NCI-H2196 treated with DMSO at 0.1 percent for 48 hours (cell line): ENCODE measurements around the gene SOX12.
"Not testable (repeated sequence)": the region's sequence is repeated elsewhere in the genome, so short reads cannot be mapped to it uniquely, and the experiment has no call there.

ENCODE experiments used
- DNase-seq: peaks from one replicate; lab custom pipeline; 2025; ENCODE audit not compliant: unreplicated experiment; lab: John Stamatoyannopoulos, UW

SOX12 gene

DNA sequence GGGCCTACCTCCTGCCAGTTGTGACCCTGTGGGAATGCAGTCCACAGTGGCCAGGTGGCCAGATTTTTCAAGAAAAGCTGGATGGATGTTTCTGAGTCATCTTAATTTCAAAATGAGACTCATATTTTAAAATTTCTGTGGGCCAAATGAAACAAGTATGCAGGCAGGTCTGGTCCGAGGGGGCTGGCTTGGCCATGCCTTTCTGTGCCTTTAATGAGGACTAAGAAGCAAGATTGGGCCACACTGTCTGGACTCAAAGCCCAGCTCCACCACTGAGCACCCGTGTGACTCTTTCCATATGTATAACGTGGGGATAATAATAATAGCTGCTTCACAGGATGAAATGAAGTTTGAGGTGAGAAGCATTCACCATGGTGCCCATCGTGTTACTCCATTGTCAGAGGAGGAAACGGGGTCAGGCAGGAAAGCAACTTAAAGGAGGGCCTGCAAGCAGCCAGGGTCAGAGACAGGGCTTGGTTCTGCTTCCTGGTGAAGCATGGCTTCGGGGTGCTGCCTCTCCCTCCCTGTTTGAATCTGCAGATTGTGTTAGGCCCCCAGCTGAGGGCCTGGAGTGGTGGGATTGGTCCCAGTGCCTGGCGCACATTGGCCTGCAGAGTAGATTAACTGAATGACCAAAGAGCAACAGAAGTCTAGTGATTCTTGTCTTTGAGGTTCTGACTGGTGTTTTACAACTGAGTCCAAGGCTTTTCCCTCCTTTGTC is 3.8 kb downstream of the SOX12 start:
- no peak for DNase-seq

GRCh38 chr20:329851-330232 is 4.5 kb downstream of the SOX12 start:
- no peak for DNase-seq

DNA sequence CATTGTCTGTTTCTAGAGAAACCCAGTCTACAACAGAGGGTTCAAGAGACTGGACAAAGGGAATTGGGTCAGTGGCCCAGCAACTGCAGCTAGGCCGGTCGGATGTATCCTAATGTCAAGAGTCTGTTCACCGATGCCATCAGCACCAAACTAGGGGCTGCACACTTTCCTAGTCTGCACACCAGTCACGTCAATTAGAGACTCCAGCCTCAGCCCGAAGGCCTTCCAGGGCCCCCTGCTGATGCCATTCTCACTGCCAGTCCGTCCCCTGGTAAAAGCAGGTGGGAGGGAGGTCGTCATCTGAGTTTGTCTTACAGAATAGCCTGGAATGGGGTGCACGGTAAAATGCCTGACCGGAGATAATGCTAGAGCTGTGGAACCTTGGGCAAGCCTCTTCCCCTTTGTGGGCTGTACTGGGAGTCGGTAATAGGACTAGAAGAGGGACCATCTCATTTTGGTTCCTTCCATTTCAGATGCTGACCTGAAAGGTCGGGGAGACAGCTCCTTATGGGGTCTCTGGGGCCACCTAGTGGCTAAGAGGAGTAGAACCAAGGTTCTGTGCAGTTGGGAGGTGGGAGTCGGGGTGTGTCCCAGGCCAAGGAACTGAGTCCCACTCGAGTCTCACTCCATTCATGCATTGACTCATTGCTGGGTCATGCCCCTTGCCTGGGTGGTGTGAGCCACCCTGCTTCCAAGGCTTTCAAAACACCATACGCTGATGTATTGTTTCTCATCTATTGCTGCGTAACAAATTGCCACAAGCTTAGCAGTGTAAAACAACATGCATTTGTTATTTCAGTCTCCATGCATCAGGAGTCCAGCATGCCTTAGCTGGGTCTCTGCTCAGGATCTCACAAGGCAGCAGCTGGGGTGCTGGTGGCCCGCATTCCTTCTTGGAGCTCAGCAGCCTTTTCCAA is 5.1 kb downstream of the SOX12 start:
- DNase-seq: peak; percentile 48

DNA sequence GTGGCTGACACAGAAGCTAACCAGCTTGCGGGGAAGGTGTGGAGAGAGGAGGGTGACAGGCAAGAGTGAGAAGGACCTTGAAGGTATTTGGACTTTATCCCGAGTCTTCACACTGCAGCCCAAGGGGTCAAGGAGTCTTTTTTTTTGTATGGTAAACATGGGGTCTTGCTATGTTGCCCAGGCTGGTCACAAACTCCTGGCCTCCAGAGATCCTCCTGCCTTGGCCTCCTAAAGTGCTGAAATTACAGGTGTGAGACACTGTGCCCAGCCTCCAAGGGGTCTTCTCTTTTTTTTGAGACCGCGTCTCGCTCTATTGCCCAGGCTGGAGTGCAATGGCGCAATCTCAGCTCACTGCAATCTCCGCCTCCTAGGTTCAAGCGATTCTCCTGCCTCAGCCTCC is 9.2 kb downstream of the SOX12 start:
- no peak for DNase-seq

GRCh38 chr20:336040-336439 is 10.7 kb downstream of the SOX12 start:
- not testable (repeated sequence) for DNase-seq

DNA sequence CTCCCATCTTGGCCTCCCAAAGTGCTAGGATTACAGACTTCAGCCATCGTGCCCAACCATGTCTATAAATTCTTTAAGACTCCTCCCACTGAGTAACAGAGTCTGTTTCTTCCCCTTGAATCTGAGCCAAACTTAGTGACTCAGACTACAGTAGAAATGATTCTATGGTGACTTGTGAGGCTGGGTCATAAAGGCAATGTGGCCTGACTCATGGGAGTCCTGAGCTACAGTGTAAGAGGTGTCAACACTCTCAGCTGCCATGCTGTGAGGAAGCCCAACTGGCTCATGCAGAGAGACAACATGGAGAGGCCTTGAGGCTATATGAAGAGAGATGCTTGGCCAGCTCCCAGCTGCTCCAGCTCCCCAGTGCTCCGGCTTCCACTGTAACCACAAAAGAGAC is 16.3 kb downstream of the SOX12 start:
- DNase-seq: no peak

DNA sequence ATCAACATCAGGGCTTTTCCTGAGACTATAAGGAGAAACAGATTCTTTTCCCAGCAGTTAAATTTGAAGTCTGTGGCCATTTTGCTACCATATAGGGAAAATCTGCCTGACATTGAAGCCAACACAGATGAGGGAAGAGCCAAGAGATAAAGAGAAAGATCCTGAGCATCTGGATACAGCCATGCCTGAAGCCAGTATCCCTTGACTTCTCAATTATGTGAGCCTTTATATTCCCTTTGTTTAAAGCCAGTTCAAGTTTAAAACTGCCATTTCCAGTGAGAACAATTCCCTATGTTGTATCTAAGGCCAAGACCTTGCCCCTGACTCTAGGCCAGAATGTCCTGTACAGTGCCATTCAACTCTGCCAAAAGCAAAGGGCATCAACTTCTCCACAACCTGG is 17.8 kb downstream of the SOX12 start:
- DNase-seq: no peak

GRCh38 chr20:346033-346639 is 20.8 kb downstream of the SOX12 start:
- DNase-seq: no peak

GRCh38 chr20:346640-347316 is 21.4 kb downstream of the SOX12 start, which contains the start of gene NRSN2:
Gene NRSN2, plus strand, starts transcription at chr20:347111. Its CDS starts 2,533 bp downstream, at chr20:349644.
- peak; percentile 53 for DNase-seq

DNA sequence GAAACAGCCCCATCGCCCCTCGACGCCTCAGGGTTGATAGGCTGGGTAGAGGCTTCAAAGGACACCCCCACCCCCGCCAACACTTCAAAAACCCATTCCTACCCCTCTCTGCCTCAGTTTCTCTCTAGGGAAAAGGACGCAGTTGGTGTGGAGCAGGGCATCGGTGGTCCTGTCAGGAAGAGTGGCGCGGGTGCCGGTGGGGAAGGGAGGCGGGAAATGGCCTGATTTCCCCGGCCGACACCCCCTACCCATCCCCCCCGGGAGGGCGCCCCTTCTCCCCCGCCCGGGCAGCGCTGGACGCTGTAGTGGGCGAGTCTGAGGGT is 21.9 kb downstream of the SOX12 start:
- DNase-seq: no peak

DNA sequence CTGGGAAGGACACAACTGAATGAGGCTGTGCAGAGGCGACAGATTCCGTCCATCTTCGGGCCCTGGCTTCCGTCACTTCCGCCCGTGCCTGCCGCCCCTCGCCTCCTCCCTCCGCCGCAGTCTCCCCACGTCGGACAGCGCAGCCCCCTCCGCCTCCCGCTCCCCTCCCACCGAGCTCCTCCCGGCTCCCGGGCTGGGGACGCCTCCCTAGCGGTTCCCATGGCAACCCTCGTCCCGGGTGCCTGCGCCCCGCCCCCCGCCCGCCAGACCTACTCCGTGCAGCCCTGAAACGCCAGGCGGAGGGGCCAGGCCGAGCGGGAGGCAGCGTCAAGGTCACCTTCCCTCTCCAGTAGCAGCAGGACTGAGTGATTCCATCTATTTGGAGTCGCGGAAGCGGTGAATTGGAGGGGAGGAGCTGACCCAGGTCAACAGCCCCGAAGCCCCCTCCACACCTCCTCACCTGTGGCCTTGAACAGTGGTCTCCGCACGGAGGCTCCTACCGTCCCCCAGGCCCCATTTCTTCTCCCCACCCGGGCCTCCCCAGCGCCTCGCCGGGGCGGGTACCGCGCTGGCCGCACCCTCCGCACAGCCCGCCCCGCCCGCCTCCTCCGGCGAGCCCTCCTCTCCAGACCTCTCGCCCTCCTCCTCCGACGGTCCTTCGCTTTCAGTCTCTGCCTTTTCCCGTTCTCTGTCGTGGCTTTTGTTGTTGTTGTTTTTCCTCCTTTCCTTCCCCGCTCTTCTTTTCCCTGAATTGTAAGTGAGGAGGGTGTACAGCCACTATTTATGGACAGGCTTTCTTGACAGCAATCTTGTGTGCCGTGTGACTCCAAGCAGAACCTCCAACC is 22.5 kb downstream of the SOX12 start:
- DNase-seq: peak; percentile 93

DNA sequence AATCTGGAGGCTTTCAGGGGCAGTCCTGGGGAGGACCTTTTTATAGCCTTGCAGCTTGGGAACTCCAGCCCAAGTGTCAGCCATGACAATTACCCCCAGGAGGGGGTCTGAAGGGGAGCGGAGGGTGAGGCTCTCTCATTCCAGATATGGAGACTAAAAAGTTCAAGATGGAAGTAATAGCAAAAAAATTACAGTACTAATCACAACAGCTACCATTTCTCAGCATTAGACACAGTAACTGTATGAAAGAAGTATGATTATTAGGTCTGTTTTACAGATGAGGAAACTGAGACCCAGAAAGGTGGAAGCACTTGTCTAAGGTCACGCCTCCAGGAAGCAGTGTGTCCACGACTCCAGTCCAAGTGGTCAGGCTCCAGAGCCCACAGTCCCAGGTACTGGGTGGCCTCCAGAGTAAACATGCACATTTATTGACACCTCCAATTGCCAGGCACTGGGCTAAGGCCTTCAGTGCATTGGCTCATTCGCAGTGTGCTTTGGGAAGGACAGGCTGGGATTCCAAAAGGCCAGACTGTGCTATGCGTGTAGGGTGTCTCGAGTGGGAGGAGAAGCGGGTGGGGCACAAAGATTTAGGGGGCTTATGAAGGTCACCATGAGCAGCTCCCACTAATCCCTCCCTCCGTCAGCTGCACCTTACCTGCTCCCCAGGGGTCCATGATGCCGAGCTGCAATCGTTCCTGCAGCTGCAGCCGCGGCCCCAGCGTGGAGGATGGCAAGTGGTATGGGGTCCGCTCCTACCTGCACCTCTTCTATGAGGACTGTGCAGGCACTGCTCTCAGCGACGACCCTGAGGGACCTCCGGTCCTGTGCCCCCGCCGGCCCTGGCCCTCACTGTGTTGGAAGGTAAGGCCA is 23.9 kb downstream of the SOX12 start:
- DNase-seq: no peak

- no peak for DNase-seq
Measured at GRCh38 chr20:353166-353565, 27.8 kb downstream of the SOX12 start.

DNA sequence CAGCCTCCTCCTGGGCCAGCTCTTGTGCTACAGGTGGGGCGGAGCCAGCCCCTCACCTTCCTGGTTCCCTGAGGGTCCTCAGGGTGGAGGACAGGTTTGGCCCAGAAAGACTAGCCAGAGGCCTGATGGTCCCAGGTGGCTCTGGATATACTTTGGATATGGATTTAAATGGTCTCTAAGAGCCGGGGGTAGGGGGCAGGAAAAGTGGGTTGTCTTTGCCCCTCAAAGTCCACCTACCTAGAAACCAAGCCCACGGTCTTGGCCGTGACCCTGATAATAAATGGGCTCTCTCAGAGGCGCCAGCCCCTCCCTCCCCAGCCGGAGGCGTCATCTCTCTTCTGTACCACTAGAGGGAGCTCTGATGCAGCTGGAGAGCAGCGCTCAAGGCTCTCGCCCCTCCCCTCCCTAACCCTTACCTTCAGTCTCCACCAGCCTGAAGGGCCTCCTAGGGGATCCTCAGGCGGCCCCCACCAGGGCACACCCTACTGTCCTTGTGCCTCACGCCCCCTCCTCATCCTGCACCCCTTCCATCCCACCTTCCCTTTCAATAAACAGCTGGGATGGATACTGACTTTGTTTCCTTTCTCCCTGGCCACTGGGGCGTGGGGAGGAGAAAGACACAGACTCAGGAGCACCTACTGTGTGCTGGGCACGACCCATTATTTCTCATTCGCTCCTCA is 29.1 kb downstream of the SOX12 start:
- peak; percentile 79 for DNase-seq

DNA sequence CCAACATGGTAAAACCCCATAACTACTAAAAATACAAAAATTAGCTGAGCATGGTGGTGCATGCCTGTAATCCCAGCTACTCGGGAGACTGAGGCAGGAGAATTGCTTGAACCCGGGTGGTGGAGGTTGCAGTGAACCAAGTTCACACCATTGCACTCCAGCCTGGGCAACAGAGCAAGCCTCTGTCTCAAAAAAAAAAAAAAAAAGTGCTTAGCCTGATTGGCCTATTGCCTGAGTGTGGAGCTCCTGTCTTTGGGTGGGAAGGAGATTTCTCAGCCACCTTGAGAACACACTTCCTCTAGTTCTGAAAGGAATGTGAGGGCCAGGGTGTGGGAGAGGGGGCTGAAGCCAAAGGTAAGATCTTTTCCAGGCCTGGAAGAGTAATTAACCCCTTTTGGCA is 30.8 kb downstream of the SOX12 start:
- DNase-seq: not testable (repeated sequence)

DNA sequence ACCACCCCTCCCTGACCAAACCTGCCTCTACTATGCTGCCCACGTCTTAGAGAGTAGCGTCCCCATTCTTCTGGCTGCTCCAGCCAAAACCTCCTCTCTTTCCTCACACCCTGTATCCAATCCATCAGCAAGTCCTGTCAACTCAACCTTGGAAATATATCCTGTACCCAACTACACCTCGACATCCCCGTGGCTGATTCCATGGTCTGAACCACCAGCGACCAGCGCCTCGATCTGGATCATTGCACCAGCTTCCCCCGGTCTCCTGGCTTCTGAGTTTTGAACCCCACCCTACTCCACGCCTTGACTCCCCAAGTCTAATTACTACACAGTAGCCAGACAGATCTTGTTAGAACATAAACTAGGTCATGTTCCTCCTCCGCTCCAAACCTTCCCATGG is 31.4 kb downstream of the SOX12 start:
- DNase-seq: no peak

GRCh38 chr20:358891-359555 is 33.7 kb downstream of the SOX12 start:
- no peak for DNase-seq

DNA sequence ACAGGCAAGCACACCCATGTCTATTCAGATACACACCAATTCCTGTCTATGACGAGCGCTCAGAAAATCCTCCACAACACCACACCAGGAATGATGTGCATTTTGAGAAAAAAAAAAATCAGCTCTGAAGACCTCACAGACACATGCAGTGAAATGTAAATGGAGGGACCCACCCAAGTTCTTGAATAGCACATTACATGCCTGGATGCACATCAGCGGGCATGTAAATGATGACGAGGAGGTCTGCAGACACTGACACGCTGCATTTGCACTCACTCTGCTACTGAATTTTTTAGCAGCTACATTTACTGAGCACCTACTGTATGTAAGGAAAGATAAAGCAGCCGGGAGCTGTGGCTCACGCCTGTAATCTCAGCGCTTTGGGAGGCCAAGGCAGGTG is 36.2 kb downstream of the SOX12 start:
- DNase-seq: no peak
